ENCODE measurements around the gene EID2. TPM values are rescaled to one million over a fixed set of nuclear protein-coding genes. Genes with fewer than 3 reads are reported as not detected.

Gene EID2
- total RNA-seq = 3.8 and 6.8 TPM in 2 replicates

GRCh38 chr19:39539518-39540332 is at the start of gene EID2:
TSS of gene EID2 (minus strand) at chr19:39540161. CDS start at chr19:39540079, 82 bp downstream.

DNA sequence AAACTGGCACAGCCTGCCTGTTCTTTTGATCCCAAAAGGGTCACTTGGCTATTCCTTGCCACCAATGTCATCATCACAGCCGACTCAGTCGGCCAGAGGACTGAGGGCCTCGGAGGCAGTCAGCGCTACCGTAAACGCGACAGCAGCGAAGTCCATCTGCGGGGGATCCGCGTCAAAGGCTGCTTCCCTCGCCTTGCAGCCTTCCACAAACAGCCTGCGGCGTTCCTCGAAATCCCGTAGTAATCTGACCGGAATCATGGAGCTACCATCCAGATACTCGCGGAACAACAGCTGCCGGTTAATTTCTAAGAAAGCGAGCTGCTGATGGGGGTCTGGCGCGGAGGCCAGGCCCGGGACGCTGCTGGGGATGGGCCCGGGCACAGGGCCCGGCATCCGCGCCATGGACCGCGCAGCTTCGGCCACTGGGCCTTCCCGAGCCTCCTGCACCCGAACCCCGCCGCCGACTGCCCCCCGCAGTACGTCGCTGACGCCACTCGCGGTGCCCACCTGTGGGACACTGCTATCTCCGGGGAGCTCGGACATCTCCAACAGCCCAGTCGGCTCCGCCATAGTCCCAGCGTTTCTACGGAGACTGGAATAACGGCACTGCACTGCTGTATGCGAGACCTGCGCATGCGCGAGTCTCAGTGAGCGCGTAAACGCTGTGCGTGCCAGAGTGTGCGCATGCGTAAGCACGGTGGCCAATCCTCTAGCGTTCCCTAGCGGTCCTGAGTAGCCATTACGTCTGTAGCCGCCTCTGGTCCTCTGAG is 7.5 kb downstream of the EID2 start, which contains the start of gene EID2B:
Gene EID2B (minus strand): TSS at position 620 of the 770 bp plus-strand sequence. CDS start 50 bp downstream, at position 570.

DNA sequence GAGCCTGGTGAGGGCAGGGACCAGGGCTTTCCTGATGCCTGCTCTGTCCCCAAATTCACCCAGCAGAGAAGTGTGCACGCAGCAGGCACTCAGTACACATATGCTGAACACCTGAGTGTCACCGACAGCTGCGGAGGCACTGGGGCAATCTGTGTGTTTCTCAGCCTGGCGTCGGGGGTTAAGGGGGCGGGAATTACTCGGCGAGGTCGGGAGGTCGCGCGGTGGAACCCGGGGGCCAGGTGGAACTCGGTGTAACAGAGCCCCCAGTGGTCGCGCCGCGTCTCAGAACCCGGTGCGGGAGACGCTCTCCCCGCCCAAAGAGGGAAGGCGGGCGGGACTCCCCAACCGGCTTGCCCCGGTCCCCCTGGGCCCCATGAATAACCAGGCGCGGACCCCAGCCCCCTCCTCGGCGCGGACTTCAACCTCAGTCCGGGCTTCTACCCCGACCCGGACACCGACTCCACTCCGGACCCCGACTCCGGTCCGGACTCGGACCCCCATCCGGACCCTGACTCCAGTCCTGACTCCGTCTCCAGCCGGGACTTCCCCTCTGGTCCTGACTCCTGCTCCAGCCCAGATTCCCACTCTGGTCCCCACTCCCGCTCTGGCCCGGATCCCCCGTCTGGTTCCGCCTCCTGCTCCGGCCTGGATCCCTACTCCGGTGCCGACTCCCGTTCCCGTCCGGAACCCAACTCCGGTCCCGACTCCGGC is 25.0 kb downstream of the EID2 start, which contains the start of gene SELENOV:
Gene SELENOV (plus strand): TSS at position 300 of the 711 bp plus-strand sequence. CDS start 74 bp downstream, at position 374.

GRCh38 chr19:39498798-39499642 is 40.9 kb downstream of the EID2 start, which contains the start of gene DLL3:
TSS of gene DLL3 (plus strand) at chr19:39498947. CDS start at chr19:39498975, 28 bp downstream.

Other genes with a start within 250 kb of the EID2 start
- gene IFNL1, start 243.8 kb downstream of the EID2 start, total RNA-seq = not detected in 2 replicates
- gene LRFN1, start 219.3 kb downstream of the EID2 start, total RNA-seq = not detected in 2 replicates
- gene GMFG, start 204.1 kb downstream of the EID2 start, total RNA-seq = 4.4 and 21.8 TPM in 2 replicates
- 45.1 and 55.7 TPM in 2 replicates for gene SAMD4B, start 197.7 kb downstream of the EID2 start, total RNA-seq
- 40.2 and 95.3 TPM in 2 replicates for gene PAF1, start 149.1 kb downstream of the EID2 start, total RNA-seq
- 24.7 and 25.8 TPM in 2 replicates for gene MED29, start 148.8 kb downstream of the EID2 start, total RNA-seq
- 47.3 and 97.1 TPM in 2 replicates for gene ZFP36, start 133.3 kb downstream of the EID2 start, total RNA-seq
- 26.2 and 30.3 TPM in 2 replicates for gene PLEKHG2, start 127.5 kb downstream of the EID2 start, total RNA-seq
- gene RPS16, start 104.2 kb downstream of the EID2 start, total RNA-seq = 1,521 and 1,655 TPM in 2 replicates
- 58.1 and 65.3 TPM in 2 replicates for gene SUPT5H, start 94.6 kb downstream of the EID2 start, total RNA-seq
- 62.0 and 74.4 TPM in 2 replicates for gene TIMM50, start 59.3 kb downstream of the EID2 start, total RNA-seq
- 0.97 and 2.2 TPM in 2 replicates for gene DLL3, start 41.2 kb downstream of the EID2 start, total RNA-seq
- gene SELENOV, start 25.0 kb downstream of the EID2 start, total RNA-seq = not detected in 2 replicates
- 1.4 and 2.9 TPM in 2 replicates for gene EID2B, start 7.3 kb downstream of the EID2 start, total RNA-seq
- gene LGALS13, start 62.4 kb upstream of the EID2 start, total RNA-seq = not detected in 2 replicates
- gene LGALS16, start 115.8 kb upstream of the EID2 start, total RNA-seq = not detected in 2 replicates
- not detected in 2 replicates for gene LGALS14, start 164.3 kb upstream of the EID2 start, total RNA-seq
- gene CLC, start 197.9 kb upstream of the EID2 start, total RNA-seq = not detected in 2 replicates
- gene LEUTX, start 238.7 kb upstream of the EID2 start, total RNA-seq = not detected in 2 replicates